Stimulated activated CD8-positive, alpha-beta memory T cell treated with anti-CD3 and anti-CD28 coated beads, Interleukin-15, amount 100 ng/mL, for 1 hour (primary cell): ENCODE measurements around the gene MGAT1.
"Not testable (repeated sequence)": the region's sequence is repeated elsewhere in the genome, so short reads cannot be mapped to it uniquely, and the experiment has no call there.

Experiments
- DNase-seq: peaks from one replicate; pipeline ENCODE4 v3.0.0-alpha.2; 2020; ENCODE audit warnings: low read depth

Gene MGAT1

DNA sequence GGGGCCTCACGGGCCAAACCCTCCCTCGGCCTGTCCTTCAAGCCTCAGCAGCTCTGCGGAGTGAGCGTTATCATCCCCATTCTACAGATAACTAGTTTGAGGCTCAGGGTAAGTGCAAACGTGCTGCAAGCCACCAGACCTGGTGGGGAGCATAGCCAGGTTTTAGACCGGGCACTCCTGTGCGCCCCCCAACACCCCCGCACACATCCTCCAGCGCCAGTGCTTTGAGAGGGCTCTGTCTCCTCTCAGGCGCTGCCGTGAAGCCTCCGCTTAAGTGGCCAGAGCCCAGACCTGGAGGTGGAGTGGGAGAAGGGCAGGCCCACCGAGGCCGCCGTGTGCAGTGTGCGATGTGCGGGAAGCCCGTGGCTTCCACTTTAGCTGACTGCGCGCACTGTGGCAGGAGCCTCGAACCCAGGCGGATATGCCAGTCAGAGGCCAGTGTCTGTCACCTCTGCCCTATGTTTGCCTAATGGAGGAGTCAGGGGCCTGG, 1.6 kb upstream of the MGAT1 start:
- DNase-seq: no peak

DNA sequence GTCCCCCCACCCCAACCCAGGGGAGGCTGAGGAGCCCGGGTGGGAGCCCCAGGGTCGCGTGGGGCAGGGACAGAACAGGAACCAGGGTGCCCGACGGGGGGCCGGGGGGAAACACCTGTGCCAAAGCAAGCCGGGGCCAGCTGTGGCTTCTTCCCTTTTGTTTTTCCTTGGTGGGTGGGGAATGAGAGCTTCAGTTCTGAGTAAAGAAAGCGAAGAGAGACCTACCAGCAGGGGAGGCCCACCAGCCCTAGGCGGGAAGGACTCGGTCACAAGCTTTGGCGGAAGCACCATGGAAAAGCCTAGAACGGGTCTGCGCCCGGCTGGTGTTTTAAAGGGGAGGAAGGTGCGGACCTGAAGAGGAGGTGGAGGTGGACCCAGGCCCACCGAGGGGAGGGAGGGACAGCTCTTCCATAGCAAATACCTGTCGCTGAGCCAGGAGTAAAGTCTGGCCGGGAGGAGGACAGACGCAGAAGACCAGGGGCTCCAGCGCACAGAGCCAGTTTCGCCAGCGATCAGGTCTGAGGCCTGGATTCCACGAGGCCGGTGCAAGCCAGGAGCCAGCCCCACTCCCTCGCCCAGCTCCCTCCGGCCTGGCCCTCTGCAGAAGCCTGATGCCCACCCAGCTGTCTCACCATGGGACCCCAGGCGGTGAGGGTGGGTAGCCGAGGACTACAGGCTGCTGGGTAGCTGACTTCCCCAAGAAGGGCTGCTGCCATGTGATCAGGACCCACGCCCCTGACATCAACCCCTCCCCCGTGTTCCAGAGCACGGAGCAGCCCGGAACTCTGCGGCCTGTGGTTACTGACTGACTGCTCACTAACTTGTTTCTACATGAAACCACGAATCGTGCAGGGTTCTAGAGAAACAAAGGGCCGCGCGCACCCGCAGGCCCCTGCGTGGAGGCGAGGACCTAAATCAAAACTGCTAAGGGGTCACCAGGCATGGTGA, 849 bp upstream of the MGAT1 start:
- DNase-seq: peak; percentile 70

DNA sequence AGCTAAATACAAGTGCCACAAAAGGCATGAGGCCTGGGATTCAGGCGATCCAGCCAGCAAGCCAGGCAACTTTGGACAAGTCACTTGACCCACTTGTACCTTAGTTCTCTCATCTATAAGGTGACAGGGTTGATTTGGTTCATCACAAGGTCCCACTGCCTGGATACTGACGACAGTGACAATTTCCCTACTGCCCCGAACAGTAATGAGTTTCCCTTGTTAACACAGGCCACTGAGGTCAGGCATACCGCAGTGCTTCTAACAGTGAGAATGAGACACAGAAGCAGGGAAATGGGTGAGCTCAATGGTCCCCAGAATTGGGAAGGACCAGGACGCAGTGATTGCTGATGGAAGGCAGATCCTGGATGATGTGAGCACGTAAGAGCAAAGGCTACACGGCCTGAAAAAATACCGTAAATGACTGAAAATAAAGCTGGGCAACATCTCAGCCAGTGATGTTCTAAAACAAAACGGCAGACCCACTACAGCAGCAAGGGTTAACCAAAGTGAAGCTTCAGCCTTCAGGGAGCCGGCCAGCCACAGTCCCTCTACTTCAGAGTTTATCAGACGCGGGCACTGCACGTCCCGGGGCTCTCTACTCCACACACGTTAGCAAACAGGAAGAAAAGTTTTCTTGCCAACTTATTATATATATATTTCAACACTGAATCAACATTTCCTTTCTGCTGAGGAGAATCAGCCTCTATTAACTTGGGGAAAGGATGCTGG, 846 bp downstream of the MGAT1 start:
- no peak for DNase-seq

DNA sequence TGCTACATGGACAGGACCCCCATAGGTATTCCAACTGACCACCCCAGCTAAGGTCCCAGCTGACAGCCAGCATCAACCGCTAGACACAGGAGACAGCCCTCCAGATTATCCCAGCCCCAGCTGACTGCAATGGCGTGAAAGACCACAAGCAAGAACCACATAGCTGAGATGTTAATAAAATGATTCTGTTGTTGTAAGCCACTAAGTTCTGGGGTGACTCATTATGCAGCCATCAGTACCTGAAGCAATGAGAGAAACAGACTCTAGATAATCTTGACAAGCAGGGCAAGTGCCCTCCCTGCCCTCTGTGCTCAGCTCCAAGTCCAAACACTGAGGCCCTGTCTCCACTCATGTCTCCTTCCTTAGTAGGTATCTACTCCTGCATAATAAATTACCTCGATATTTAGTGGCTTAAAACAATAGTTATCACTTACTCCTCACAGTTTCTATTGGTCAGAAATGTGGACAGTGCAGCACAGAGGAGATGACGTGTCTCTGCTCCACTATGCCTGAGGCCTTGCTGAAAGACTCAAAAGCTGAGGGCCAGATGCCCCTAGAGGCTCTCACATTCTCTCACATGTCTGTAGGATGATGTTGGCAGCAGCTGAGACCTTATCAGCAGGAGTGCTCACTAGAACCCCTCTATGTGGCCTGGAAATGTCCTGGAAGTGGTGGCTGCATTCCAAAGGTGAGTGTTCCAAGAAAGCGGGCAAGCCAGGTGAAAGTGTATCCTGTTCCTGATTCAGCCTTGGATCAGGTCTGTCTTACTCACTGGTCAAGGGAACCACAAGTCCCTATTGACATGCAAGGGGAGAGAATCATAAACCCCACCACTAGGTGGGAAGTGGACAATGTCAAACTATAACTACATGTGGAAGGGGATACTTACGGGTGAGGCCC, 2.5 kb downstream of the MGAT1 start:
- no peak for DNase-seq

DNA sequence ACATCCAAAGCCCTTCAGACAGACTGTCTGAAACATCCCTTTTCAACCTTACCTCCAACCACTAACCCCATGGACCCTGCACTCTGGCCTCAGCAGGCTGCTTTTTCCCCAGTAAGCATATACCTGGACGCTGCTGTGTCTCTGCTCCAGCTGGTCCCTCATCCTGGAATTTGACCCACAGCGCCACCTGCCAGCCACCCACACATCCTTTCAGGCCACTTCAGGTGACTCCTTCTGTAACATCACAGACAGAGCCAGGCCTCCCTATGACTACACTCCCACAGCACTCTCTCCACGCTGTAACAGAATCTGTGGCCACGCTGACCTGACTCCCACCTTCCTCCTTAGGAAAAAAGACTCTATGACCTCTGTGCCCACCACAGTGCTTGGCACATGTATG, 3.4 kb downstream of the MGAT1 start:
- no peak for DNase-seq

DNA sequence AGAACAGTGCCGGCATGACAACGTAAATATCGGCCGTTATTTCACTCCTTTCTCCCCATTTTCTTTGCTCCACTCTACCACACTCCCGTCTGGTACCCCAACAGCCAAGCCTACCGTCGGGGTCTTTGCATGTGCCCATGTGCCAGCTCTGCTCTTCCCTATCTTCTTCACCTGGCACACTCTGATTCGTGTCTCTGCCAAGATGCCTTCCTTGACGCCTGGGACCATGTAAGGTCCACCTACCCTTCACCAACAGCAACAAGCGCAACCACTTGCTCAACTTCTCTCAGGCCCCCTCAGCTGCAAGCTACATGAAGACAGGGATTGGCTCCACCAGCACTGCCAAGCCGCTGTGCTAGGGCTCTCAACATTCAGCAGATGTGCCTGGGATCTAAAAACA, 4.4 kb downstream of the MGAT1 start:
- DNase-seq: no peak

DNA sequence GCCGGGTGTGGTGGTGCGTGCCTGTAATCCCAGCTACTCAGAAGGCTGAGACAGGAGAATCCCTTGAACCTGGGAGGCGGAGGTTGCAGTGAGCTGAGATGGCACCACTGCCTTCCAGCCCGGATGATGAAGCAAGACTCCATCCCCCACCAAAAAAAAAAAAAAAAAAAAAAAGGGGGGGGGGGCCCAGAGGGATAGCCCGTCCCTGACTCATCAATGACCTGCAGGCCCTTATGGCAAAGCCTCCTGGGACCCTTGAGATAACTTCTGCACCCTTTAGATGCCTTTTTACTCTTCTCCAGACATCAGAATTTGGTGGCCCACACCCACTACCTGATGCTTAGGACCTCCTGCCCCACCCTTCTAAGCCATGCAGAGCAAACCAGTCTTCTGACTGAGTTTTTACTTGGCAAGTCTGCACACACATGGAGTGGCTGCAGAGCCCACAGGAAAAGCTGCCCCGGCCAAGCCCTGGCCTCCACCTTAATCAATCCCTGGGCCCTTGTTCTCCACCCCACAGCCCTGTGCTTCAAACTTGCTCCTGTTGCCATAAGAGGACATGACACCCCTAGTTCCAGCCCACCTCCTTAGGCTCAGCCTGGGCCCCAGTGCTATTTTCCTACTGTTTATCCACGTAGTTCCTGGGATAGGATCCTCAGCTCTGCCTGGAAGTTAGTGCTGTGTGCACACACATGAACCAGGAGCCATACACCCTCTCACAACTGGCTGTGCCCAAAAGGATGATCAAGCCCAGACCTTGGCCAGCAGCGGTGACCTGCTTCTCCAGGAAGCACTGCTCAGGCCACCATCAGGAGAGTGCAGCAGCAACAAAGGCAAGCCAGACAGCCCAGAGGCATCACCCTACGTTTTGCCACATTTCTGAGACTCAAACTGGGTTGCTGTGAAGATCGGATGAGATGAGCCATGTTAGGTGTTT, 5.1 kb downstream of the MGAT1 start:
- no peak for DNase-seq

DNA sequence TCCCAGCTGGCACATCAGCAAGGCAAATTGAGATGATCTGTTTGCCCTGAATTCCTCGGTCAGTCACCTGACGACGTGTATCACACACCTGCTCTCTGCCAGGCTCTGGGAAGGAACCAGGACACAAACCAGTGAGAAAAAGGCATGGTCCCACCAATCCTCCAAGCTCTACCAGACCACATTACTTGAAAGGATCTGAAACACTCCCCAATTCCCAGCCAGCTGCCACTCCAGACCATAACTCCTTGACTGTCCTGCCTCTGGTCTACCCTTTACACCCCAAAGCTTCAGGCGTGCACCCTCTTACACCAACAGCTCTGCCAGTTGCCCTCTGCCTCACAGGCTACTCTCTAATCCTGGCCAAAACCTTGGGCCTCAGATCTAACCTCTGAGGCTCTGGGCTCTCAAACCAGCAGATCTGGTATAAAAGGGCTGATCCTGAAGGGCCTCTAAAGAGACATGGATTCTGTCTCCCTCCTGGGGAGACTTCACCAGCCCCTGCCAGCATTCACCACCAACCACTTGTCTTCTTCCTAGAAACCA, 6.8 kb downstream of the MGAT1 start:
- no peak for DNase-seq

DNA sequence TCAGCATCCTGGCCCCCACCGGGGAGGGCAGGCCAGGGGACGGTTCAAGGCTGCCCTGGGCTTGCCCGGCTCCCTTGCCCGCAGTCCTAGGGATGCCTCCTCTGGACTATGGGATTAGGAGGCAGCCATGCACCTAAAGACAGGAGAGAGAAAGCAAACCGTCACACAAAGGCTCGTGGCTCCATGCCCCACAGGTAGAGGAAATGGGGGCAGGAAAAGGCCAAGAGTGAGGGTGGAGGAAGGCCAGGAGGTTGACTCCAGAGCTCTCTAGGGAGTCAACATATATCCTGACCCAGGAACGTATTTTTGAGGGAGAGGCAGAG, 9.7 kb downstream of the MGAT1 start:
- DNase-seq: no peak

DNA sequence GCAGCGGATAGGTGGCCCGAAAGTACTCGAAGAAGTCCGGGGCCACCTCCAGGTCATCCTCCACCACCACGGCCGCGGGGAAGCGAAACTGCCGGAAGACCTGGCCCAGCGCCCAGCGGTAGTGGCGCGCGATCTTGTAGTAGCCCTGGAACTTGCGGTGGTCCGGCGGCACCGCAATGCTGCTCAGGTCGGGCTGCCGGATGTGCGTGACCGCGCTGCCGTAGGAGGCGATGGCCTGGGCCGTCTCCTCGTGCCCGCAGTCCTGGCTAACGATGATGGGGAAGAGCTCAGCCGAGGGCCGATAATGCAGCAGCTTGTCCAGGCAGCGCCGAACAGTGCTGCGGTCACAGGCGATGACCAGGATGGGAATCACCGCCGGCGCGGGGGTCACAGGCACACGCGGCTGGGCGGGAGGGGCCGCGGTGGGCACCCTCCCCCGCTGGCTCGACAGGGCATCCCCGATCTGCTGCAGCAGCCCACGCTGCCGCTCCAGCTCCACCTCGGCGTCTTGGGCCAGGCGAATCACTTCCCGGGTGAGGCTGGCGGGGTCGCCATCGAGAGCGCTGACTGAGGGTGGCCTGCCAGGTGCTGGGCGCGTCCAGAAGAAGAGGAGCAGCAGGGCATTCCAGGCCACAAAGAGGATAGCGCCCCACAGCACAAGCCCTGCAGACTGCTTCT, 10.2 kb downstream of the MGAT1 start:
- no peak for DNase-seq

DNA sequence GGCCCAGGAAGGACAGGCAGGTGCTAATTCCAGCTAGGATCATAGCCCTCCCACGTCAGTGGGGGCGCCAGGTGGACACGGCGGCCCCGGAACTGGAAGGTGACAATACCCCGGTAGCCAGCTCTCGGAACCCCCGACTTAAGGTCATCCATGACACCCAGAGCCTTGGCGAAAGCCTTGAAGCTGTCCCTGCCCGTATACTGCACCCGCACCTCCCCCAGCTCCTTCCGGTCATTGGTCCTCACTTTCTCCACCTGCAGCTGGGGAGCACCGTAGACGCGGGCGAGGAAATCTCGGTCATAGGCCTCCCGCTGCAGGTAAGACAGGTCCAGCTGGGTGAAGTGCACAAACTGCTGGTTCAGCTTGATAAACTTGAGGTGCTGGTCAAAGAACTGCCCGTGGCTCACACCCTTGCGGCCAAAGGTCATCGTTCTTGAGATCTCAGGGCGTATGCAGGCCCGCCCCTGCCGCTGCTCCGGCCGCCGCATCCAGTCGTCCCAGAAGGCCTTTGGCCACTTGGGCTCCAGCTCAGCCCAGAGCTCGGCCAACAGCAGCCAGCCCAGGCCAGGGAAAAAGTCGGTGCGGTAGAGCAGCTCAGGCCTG, 10.9 kb downstream of the MGAT1 start:
- no peak for DNase-seq

DNA sequence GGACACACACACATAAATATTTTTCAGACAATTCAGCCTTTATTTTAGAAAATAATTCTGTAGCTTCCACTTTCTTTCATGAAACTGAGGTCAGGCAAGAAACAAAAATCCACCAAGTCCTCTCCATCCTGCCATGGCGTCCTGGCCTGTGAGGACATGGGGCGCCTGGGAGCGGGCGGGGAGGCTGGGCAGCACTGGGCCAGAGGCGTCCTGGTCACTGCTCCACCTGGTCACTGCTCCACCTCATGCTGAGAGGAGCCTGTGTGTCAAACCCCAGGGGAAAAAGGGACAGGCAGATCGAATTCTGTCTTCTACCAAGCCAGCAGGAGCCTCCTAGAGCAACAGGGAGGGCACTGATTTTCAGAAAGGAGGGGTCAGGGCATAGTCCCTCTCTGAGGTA, 12.1 kb downstream of the MGAT1 start:
- DNase-seq: no peak

DNA sequence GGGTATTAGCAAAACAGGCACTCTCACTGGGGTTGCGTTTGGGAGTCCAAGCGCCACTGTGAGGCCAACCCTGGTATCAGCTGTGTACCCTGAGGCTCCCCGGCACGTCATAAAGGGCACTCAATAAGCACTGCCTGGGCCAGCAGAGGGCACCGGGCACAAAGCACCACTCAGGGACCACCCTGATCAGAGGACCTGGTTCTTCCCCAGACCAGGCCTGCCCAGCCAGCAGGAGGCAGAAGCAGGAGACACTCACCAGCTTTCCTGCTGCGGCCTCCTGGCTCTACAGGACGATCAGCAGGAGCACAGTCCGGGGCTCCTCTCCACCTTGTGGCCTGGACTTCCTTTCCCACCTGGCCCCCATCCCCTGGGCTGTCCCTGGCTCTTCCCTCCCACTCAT, 12.6 kb downstream of the MGAT1 start:
- no peak for DNase-seq

DNA sequence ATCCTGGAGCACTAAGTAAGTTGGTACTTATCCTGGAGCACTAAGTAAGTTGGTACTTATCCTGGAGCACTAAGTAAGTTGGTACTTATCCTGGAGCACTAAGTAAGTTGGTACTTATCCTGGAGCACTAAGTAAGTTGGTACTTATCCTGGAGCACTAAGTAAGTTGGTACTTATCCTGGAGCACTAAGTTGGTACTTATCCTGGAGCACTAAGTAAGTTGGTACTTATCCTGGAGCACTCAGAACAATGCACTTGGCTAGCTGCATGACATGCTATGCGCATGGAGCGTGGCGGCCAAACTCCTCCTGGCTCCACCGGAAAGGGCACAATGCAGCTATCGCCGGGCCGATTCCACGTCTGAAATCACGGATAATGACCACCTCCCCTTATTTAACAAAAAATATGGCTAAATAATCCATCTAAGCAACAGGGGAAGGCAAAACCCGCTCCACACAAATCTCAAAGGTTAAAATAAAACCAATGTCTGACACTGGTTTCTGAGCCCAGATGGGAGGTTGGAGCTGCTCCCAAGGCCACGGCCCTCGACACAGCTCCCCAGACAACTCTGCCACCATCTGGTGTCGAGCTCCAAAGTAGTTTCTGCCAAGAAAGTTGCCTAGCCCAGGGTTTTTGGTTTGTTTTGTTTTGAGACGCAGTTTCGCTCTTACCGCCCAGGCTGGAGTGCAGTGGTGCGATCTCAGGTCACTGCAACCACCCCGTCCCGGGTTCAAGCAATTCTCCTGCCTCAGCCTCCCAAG, 13.8 kb downstream of the MGAT1 start:
- not testable (repeated sequence) for DNase-seq

DNA sequence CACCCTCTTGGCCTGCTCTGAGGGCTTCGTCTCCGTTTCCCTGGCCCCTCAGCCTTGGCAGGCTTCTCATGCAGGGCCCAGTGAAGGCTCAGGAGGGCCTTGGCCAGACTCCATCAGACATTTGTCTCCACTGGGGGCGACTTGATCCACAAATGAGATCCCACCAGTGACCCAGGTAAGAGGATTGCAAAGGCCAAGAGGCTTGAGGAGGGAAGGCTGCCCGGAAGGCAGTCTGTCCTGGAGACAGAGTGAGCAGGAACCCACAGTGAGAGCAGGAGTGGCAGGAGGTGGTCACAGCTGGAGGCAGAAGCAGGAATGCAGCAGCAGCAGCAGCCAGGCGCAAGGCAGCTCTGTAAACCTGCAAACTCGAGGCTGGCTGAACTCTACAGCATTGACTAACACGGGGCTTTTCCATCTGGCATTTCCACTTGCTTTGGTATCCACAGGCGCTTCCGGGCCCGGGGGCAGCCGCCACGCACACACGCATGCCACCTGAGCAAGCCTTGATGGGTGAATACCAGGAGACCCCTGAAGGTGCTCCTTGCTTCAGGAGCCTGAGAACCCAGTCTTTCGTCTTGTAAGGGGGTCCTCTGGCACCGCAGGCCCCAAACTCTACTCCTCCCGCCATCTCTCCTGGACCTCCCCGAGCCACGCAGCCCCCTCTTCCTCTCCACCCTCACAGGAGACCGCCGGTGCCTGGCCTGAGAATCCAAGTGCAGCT, 14.7 kb downstream of the MGAT1 start:
- DNase-seq: no peak

DNA sequence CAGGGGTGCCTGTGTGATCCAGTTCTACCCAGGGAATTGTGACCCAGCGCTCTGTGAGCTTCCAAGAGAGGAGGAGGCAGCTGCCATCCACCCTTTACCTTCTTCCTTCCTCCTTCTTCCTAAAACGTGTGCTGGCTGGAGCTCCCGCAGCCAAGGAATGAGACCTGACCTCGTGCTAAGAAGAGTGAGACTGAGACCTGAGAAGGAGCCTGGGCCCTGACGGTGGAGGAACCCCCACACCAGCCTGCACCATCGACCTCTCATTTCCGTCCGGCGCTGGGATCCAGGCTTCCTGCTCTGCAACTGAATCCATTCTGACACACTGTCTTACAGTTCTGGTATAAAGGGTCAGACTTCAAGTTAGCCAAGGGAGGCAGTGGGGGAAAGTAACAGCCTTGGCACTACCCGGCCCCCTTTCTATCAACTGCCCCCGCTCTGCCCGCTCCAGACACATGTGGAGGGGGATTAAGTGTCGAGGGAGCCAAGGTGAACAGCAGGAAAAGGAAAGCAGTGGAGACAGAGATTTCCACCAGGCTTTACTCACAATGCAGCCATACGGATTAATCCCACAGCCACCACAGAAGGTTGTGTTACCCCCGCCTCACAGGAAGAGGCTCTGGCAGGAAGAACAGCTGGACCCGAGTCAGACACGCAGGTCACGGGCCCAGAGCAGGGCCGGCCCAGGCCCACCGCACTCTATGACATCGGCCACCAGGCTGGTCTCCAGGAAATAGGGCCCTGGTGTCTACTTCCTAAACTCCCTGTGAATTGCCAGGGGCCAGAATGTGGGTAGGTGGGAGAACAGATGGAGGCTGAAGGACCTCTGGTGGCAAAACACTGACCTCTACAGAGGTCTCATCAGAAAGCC, 15.8 kb downstream of the MGAT1 start:
- no peak for DNase-seq

DNA sequence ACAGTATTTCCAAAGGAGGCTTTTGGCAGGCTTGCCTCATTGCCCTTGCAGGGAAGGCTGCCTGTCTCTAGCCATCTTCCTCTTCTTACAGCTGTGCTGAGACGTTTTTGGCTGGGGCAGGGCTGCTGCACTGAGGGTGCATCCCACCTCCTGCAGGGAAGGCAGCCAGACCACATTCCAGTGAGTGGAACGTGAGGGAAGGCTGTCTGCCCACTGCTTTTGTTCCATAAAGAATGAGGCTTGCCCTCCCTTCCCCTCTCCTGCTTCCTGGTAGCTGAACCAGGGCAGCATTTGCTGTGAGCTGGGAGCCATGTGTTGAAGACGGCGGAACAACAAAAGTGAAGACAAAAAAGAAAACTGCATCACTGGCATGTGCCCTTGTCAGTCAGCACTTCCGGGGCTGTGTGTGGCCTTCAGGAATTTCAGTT, 16.8 kb downstream of the MGAT1 start:
- no peak for DNase-seq
